ENCODE measurements around the gene UBE3A.

UBE3A gene

DNA sequence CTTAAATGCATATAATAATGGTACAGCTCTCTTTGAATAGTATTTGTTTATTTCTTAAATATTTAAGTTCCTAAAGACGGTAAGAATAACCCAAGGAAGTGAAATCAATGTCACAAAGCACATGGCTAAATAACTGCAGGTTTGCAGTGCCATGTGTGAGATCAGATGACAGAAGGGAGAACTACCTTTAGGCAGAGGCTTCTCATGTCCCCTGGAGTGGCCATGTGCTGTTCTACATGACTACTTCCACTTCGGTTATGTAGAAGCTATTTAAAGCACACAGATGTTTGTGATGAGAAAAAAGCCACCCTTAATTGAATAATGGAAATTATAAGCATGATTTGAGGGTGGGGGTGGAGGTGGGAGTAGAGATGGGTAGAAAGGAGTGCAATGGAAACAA lies 109.1 kb downstream of the UBE3A start:
- DNase-seq, result no peak

DNA sequence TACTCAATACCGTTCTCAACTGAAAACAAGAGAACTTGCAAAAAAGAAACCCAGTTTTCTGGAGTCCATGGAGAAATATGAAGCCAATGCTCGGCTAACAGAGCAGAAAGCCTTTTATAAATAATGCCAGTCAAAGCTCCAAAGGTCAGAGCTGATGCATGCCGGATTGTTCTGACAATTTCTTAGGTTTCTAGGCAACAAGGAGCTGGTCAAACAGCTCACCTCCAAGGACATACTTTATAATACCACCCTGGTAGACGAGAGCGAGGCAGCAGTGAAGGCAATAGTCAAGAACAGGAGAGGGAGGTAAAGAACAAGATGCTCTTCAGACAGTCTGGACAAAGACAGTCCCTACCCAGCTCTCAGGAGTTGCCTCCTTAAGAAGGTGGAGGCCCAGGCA lies 111.1 kb downstream of the UBE3A start:
- DNase-seq, result no peak

- no peak for DNase-seq
Observed at GRCh38 chr15:25325187-25325586, 113.6 kb downstream of the UBE3A start.

DNA sequence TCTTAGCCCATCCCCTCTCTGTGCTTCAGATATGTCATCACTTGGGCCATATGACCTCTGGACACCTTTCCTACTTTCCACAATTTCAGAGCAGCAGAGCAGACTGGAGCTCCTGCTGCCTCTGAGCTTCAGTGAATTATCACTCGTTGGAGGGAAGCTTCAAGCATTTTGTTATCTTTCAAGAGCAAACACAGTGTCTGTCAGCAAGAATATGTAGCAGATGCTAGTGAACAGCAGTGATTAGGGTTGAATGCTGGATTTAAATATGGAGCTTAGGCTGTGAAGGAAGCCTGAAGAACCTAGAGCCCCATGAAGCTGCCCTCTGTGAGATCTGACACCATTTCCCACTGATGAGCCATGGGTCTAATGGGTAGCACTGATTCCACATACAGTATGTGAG lies 115.4 kb downstream of the UBE3A start:
- DNase-seq, result no peak

DNA sequence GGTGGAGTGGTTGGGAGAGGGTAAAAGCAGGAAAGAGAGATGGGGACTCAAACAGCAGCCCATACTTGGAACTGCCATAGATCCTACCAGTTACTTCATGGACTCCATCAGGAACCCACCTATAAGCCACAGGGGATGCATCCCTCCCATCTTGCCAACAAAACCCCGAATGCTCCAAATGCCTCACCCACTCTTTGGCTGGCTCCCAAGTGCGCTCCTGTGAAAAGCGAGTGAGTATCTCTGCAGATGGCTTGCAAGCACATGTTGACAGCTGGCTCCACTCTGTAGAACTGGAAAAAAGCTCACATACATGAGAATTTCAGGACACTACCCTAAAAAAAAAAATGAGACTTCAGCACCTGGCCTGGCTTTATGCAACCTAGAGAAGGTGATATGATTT lies 151.0 kb downstream of the UBE3A start:
- no peak for DNase-seq
